Activated T-helper 9 cell treated with anti-CD3 and anti-CD28 coated beads, Interleukin-2, amount 50 U/mL, for 16 hours (primary cell): ENCODE results near the gene ABR.
"Not testable (repeated sequence)": the region's sequence is repeated elsewhere in the genome, so short reads cannot be mapped to it uniquely, and the experiment has no call there.

ENCODE experiments used
- DNase-seq: peaks from one replicate; pipeline ENCODE4 v3.0.0-alpha.2; 2020; ENCODE audit warnings: low read depth

ABR gene

DNA sequence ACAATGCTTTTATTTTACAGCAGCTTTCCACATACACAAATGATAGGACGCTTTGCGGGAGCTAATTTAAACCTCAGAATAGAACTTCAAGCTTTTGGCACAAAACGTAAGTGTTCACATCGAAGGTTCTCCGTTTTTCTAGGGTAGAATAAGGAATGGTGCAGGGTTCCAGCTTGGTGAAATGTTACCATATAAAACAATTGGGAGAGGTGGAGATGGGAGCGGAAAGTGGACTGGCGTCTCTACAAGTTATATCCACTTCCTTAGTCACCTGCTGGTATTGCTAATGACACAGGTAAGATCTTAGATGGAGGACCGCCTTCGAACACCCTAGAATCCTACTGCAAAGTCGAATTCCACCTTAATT is 198.5 kb downstream of the ABR start:
- DNase-seq = no peak

DNA sequence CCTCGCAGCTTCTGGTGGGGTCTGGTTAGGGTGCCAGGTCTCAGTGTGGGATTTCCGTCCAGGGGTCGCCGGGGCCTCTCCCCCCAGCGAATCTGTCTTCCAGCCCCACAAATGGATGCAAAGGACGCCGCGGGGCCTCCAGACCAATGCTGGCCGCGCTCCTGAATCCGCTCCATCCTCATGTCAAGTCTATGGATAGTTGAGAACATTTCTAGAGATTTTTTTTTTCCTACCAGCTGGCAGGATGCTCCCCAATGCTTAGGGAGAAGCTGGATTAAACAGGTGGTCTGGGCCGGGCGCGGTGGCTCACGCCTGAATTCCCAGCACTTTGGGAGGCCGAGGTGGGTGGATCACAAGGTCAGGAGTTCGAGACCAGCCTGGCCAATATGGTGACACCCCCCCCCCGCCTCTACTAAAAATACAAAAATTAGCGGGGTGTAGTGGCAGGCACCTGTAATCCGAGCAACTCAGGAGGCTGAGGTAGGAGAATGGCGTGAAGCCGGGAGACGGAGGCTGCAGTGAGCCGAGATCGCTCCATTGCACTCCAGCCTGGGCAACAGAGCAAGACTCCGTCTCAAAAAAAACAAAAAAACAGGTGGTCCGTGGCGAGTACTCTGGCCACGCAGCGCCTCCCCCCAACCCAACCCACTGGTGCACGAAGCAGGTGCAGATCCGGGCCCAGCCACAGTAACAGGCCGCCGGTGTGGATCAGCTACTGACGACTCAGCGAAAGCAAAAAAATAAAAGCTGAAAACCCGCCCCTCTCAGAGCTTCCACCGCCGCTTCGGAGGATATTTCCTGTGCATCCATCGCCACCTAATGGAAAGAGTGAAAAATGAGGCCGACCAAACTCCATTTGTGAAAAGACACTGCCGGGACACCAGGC is 199.1 kb downstream of the ABR start:
- peak; percentile 62 for DNase-seq

DNA sequence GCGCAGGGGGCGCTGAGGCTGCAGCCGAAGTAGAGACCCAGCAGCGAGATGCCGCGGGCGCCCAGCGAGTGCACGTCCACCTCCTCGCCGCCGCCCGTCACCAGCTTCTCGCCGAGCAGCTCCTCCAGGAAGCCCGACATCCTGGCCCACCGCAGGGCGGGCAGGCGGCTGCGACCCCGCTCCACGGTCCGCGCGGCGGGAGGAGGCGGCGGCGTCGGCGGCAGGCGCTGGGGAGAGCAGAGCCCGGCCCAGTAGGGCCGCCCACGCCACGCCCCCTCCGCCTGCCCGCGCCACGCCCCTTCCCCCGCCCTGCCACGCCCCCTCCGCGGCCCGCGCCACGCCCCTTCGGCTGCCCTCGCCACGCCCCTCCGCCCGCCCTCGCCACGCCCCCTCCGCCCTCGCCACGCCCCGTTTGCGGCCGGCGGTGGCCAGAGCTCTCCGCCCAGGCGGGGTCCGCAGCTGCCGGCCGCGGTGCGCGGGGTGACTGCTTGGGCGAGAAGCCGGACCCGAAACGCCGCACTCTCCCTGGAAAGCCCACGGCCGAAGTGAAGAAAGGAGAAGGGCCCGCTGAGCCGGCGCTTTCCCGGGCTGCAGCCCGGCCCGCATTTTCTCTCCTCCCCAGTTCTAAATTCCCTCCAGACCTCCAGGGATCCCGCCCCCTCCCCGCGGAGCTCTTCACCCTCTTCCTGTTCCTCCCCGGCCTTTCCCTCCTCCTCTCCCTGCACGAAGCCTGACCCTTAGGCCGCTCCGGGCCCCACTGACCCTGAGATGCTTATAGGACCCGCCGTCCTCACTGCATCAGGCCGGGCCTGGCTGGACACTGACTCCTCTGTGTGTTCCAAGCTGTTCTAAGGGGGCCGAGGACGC is 200.0 kb downstream of the ABR start, which contains the start of gene NXN:
NXN (minus strand) TSS at position 238 of the 867 bp plus-strand sequence.
- DNase-seq = peak; percentile 83

DNA sequence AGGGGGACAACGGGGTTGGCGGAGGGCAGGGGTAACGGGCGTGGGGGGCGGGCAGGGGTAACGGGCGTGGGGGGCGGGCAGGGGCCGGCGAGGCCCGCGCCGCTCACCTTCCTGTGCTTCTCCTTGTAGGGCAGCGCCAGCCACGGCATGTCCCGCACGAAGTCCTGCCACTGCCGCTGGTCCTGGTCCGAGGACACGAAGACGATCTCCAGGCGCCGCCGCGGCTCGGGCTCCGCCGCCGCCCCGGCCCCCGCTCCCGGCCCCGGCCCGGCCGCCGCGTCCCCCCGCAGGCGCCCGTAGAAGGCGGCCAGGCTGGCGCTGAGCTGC is 200.6 kb downstream of the ABR start:
- DNase-seq = no peak

DNA sequence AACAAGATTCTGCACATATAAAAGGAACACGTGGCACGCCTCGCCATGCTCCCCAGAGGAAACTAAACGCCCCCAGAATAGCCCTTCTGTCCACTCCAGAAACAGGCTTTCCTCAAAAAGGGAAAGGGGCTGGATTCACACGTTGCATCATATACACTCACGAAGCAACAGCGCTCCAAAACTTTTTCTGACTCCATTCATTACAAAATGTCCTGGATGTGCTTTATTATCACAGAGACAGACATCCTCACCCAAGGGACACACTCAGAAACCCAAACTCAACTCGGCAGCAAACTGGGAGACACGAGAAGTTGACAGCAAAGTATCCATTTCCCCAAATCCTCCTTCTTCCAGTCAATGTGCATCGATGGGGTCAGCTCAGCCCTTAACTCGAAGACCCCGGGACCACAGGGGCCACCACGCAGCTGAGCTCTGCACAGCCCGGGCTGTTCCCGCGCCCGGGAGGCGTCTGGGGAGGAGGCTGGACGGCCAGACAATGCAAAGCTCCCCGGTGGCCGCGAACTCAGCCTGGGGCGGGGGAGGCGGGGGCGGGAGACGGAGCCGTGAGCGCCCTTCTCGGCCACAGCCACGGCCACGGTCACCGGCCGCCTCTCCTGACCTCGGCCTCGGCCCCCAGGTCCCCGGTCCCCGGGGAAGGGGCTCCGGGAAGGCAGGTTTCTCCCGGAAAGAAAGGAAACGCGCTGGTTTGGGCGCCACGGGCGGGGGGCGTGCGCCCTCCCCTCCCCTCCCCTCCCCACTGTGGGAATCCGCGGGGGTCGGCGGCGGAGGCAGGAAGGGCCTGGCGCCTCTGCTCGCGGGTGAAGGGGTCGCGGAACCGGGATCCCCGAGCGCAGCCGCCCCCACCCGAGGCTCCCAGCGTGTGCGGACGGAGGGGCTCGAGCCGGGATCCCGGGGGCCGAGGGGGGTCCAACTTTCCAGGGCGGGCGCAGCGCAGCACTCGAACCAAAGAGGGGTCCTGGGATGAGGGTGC is 201.4 kb downstream of the ABR start:
- no peak for DNase-seq

DNA sequence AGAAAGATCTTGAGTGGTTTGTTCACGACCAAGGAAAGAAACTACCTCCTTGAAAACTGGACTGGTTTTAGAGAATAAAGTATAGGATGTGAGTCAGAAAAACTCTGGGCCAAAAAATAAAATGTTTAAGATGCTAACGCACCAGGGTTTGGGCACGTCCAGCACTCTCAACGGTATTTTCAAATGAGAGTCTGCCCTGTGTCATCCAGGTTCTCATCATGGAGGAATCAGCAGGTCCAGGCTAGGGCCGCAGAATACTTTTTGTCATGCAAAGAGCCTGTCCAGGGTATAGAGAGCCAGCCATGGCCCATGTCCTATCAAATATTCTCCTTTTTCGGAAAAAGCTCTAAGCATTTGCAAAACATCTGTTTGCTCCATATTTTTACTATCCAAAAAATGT is 202.6 kb downstream of the ABR start:
- no peak for DNase-seq

DNA sequence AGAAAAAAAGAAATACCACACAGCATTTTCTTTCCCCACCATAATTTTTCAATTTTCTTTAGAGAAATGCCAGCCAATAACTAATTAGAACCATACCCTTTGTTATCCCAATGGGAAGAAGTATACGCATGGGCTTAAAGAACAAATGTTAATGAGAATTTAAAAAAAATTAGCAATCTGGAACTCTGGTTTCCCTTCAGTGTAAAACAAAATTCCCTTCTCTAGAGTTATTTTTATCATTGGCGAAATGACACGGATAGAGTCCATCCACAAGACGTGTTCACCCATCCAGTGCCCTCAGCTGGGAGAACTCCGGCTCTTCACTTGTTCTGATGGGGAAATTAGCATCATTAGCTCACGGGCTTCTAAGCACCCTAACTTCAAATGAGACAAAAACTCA is 203.5 kb downstream of the ABR start:
- no peak for DNase-seq

DNA sequence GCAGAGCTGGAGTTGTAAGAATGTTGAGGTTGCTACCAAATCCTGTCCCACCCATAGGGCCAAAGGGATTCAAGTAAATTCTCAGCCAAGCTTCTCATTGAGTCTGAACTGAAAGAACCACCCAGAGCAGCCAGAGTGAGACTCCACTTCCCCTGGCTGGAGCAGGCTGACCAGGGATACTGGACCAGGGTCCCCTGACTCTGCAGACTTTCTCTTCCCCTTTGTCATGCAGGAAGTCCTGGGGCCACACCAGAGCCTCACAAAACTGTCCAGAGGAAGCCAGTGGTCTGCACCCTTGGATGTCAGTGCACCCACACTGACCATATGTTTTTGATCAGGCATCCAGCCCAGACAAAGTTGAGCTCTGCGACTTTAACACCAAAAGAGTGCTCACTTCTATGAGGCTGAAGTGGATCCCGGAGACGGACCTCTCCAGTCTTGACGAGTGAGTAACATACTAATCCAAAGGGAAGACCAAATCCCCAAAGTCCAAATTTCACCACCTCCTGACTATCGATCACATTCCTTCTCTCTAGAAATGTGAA is 204.3 kb downstream of the ABR start:
- no peak for DNase-seq

DNA sequence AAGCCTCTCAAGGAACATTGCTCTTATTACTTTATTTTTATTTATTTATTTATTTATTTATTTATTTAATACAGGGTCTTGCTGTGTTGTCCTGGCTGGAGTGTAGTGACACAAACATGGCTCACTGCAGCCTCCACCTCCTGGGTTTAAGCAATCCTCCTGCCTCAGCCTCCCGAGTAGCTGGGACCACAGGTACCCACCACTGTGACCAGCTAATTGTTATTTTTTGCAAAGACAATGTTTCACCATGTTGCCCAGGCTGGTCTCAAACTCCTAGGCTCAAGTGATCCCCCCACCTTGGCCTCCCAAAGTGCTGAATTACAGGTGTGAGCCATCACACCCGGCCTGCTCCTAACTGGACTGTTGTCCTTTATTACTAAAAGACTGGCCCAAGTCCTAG is 205.0 kb downstream of the ABR start:
- not testable (repeated sequence) for DNase-seq

DNA sequence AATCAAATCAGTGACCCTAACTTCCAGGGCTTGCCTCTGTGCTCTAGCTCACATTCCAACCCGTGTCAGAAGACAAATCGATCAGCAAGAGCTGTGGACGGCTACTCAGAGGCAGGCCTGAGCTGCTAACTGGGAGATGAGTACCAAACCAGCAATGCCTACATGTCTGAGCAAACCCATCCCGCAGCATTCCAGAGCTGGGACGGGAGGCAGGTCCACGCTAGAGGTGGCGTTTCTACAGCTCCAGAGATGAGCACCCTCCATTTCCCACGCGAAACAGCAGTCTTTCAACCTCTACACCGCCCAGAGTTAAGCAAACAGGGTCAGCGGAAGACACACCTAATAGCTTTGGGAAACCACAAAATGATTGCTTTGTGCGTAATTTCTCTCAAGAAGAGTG is 206.7 kb downstream of the ABR start:
- no peak for DNase-seq

DNA sequence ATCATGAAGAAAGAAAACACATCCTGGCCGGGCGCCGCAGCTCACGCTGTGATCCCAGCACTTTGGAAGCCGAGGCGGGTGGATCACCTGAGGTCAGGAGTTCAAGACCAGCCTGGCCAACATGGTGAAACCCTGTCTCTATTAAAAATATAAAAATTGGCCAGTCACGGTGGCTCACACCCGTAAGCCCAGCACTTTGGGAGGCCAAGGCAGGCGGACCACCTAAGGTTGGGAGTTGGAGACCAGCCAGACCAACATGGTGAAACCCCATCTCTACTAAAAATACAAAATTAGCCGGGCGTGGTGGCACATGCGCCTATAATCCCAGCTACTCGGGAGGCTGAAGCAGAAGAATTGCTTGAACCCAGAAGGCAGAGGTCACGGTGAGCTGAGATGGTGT is 207.9 kb downstream of the ABR start:
- DNase-seq = not testable (repeated sequence)

DNA sequence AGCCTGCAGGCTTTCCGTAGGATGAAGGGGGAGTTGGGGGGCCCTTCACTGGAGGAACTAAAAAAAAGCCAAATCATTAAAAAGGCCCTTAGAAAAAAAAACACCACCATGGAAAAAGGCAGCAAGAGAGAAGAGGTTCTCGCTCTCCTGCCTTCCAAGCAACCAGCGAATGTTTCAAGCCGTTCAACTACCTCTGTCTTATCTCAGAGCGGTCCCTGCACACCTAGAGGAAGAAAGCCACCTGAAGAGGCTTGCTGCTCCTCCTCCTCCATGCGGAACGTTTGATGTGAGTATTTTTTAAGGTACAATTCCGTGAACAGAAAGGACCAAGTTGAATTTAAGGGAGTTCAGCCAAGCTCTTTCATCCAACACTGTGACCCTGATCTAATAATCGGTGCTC is 209.4 kb downstream of the ABR start:
- no peak for DNase-seq

DNA sequence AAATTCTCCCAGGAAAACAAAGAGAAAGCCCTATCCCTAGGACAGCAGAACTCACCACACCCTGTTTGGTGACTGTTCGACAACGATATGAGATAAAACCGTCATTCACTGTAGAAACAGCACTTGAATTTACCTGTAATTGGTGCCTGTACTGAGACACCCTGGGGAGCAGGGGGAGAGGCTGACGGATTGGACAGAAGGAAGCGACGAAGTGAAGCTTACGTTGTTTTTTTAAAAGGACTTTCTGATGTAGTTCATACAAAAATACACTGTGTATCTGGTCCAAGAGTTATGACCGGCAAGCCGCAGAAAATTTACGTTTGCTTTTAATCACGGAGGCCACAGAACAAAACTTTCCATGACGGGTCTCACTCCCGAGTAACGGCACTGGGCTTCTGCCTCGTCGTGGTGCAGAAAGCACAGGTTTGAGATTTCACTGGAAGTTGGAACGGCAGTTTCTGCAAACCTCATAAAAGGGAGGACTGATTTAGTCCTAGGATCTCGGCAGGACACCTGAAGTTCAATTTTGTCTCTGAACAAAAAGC is 209.9 kb downstream of the ABR start:
- DNase-seq = no peak

DNA sequence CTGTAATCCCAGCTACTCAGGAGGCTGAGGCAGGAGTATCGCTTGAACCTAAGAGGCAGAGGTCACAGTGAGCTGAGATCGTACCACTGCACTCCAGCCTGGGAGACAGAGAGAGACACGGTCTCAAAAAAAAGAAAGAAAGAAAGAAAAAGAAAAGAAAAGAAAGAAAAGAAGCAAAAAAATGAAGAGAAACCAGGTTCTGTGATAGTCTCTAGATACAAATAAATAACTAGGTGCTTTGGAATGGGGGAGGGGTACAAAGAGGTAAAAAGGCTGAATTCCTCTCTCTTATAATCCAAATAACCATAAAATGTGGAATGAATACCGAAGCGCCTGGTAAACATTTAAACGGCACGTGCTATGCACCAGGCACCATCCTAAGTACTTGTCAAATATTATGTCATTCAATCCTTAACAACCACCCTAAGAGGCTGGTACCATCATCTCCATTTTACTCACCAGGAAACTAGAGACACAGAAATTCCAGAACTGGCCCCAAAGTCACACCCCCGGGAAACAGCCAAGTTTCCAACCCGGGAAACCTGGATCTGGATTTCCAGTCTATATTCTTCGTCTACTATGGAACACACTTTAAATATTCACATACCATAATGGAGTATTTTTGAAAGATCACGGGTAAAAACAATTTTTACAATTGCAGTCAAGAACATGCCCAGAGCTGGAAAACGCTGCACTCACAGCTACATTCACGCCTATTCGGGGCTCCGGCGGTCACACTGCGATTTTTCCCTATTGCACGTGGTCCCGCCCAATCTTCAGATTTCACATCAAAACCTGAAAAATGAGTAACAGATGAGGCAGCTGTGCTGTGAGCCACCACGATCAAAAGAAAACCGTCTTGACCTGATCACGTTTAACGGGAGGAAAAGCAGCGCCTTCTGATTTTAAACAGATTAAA is 210.7 kb downstream of the ABR start:
- no peak for DNase-seq

DNA sequence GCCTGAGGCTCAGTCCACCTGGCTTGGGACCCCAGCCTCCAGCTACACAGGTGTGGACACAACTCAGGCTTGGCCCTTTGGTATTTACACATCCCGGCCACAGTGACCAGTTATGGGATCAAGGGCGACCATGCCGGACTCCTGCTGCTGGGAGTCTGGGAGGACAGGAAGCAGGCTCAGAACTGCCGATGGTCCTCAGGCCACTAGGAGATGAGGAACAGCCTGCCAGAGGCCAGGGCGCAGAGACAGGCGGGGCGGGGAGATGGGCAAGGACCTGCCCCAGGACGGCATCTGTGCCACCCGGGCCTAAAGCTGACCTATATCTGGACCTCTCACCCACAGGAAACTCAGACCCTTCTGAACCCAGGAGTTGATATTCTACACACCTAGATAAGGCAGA is 212.7 kb downstream of the ABR start:
- DNase-seq = no peak

DNA sequence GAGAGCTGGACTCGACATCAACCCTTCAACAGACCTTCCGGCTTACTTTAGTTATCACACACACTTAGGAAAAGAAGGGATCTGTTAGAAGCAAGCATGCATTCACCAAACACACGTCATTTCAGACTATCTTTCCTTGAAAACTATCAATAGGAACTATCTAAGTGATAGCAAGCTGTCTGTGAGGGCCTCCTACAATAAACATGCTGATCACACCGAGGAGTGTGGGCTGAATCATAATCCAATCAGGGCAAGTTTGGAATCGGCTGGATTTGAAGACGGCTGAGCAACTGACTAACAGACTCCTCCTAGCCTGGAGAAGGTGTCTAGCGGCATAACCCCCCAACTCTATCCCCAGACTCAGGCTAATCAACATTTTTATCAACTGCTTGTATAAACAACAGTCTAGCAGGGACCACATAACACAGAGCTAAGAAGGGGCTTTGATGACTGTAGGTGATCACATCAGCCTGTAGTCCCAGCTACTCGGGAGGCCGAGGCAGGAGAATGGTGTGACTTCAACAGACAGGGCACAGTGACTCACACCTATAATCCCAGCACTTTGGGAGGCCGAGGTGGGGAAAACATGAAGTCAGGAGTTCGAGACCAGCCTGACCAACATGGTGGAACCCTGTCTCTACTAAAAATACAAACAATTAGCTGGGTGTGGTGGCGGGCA is 214.3 kb downstream of the ABR start:
- no peak for DNase-seq

DNA sequence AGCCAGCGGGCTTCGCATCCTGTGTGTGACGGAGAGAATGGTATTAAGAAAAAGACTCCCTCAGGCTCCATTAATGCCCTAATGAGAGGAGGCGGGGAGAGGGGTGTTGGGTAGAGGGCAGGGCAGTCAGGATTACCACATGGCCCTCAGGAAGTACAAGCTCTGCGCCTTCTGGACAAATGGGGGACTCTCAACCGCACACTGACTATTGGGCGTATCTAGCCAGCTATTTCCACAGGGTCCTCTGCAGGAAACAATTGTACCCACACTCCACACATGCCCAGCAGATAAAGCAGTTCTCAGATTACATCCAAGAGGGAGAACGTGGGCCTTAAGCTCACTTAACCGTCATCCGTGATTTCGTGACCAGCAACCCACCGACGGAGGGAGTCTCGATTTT is 214.9 kb downstream of the ABR start:
- DNase-seq = no peak

DNA sequence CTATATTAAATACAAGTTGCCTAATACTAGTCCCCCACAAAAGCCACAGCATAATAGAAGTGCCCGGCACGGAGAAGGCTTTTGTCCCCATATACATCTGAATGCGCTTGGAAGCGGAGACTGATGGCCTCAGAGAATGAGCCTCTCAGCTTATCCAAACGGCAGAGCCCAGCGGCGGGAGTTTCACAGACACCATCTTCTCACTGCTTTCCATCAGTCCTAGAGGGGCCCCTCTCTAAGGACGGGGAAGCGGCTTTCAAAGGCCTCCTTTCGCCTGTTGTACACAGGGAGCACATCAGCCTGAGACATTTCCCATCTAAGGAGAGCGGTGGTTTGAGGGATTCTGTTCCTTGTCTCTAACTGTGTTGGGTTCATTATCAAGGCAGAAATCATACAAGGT is 217.1 kb downstream of the ABR start:
- DNase-seq = no peak

DNA sequence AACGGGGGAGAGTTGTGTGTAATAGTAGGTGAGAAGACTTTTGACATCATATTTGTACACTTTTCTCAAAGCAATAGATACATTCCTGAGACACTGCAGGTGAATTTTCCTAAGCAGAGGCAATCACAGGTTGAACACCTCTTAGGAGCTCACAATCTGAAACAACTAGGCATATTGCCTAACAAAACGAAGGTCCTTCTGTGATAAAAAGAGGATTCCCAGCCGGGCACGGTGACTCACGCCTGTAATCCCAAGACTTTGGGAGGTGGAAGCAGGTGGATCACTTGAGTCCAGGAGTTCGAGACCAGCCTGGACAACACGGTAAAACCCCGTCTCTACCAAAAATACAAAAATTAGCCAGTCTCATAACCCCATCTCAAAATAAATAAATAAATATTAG is 217.6 kb downstream of the ABR start:
- no peak for DNase-seq
